Testis (tissue), 3 donors: ENCODE results near the gene INTS3. TPM values are rescaled to one million over a fixed set of nuclear protein-coding genes. Genes with fewer than 3 reads are reported as not detected.

Experiments used
- DNase-seq: peaks from one replicate; pipeline ENCODE4 v3.0.0-alpha.2; 2019
- H3K27ac ChIP-seq, 2 donors: fragments of 200-600 bp; sonication (generic); one replicate each; pipeline ENCODE4 v1.5.1; 2019
- H3K27me3 ChIP-seq: fragments of 200-600 bp; sonication (generic); one replicate; pipeline ENCODE4 v1.5.1; 2019
- H3K36me3 ChIP-seq: fragments of 200-600 bp; sonication (generic); one replicate; pipeline ENCODE4 v1.5.1; 2017; ENCODE audit warnings: low read depth; ENCODE audit errors: missing control alignments
- H3K4me1 ChIP-seq: fragments of 200-600 bp; sonication (generic); one replicate; pipeline ENCODE4 v1.5.1; 2019
- H3K4me3 ChIP-seq, 2 donors: fragments of 200-600 bp; sonication (generic); one replicate each; pipeline ENCODE4 v1.5.1; 2017 to 2019
- H3K9me3 ChIP-seq: fragments of 200-600 bp; sonication (generic); one replicate; pipeline ENCODE4 v1.5.1; 2017
- POLR2A ChIP-seq: fragments of 450-650 bp; IDR thresholded peaks from one replicate; pipeline ENCODE4 v1.6.1; 2017; ENCODE audit warnings: antibody characterized with exemption, mild to moderate bottlenecking, moderate library complexity
- WGBS, 2 donors: methylation state at CpG; one replicate each; pipeline ENCODE4 v1.1.5; 2018; 5-methylcytosine and 5-hydroxymethylcytosine counted together
- intact Hi-C: fragments of 100-400 bp; cut with DNase I; formaldehyde crosslinking; loops from one replicate; pipeline ENCODE4 v1.15.1; 2023; ENCODE audit warnings: low total_unique reads
- polyA plus RNA-seq: library from polyadenylated mRNA; stranded (reverse); fragments of 350-450 nt; fragmentation: Illumina TruSeq; extraction: RNeasy Lipid Tissue Mini Kit (QIAGEN cat#74804); gene quantifications from one replicate; pipeline ENCODE4 v1.2.3, GENCODE V29; 2014; ENCODE audit warnings: low read depth, low replicate concordance; ENCODE audit not compliant: insufficient read depth
- total RNA-seq, 2 donors: library from RNA; depleted of rRNA; stranded (reverse); fragments of >200 nt; gene quantifications; one replicate each; pipeline ENCODE4 v1.2.3, GENCODE V29; 2016
- TF ChIP-seq, protein P1 (sequence below), 3 experiments: fragments of 450-650 bp in 2 of 3; fragments of 200-600 bp in 1 of 3; sonication (generic) in 1 of 3; IDR thresholded peaks; one replicate each; pipeline ENCODE4 v1.5.1; 2016 to 2019; ENCODE audit warnings: antibody characterized with exemption in 3 of 3, mild to moderate bottlenecking in 2 of 3, moderate library complexity in 1 of 3

INTS3 gene
- total and polyA plus RNA-seq, 3 donors from 2014 or later, result 66.1 to 121 (median 113) TPM

DNA sequence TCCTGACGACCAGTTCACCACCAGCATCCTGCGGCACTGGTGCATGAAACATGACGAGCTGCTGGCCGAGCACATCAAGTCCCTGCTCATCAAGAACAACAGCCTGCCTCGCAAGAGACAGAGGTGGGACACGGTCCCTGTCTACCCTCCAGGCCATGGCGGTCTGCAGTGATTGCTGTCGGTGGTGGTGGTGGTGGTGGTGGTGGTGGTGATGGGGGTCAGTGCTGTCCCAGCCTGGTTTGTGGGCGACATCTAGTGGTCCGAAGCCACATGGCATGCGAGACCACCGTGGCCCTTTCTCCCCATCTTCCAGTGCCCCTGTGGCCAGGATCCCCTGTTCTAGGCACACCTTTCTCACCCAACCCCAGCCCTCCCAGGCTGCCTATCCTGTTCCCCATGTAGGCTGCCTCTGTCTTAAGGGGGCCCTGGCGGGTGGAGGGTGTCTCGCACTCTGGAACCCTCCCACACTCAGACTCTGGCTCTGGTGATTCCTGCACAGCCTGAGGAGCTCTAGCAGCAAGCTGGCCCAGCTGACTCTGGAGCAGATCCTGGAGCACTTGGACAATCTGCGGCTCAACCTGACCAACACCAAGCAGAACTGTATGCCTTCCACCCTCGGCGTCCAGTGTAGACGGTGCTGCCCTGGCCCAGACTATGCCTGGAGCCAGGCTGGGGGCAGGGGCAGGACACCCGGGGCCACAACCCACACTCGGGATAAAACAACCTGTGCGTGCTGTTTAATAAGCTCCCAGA lies 44.2 kb downstream of the INTS3 start:
- H3K4me3 ChIP-seq, result no peak overlapping the region
- intact Hi-C loops, result loop anchor here (5.0 kb wide), 1 partner anchor 95 kb away; the partner anchor contains the start of gene NPR1
- H3K27me3 ChIP-seq, result no peaks in the 10 kb centered on the region
- TF ChIP-seq POLR2A, result no peak
- TF ChIP-seq, protein P1, sequence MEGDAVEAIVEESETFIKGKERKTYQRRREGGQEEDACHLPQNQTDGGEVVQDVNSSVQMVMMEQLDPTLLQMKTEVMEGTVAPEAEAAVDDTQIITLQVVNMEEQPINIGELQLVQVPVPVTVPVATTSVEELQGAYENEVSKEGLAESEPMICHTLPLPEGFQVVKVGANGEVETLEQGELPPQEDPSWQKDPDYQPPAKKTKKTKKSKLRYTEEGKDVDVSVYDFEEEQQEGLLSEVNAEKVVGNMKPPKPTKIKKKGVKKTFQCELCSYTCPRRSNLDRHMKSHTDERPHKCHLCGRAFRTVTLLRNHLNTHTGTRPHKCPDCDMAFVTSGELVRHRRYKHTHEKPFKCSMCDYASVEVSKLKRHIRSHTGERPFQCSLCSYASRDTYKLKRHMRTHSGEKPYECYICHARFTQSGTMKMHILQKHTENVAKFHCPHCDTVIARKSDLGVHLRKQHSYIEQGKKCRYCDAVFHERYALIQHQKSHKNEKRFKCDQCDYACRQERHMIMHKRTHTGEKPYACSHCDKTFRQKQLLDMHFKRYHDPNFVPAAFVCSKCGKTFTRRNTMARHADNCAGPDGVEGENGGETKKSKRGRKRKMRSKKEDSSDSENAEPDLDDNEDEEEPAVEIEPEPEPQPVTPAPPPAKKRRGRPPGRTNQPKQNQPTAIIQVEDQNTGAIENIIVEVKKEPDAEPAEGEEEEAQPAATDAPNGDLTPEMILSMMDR (IDR thresholded peaks at IDR 0.05), result peak in 1 of 3 experiments; percentile 11
- WGBS, 2 donors, result 73 to 82% methylated on average over 12 to 20 of the region's 21 CpGs
- no peaks in the 10 kb centered on the region for H3K9me3 ChIP-seq
- H3K27ac ChIP-seq, result no peak overlapping the region
- H3K4me1 ChIP-seq, result peaks cover 21% of the 10 kb centered on the region
- no peaks in the 10 kb centered on the region for H3K36me3 ChIP-seq
- DNase-seq, result no peak

DNA sequence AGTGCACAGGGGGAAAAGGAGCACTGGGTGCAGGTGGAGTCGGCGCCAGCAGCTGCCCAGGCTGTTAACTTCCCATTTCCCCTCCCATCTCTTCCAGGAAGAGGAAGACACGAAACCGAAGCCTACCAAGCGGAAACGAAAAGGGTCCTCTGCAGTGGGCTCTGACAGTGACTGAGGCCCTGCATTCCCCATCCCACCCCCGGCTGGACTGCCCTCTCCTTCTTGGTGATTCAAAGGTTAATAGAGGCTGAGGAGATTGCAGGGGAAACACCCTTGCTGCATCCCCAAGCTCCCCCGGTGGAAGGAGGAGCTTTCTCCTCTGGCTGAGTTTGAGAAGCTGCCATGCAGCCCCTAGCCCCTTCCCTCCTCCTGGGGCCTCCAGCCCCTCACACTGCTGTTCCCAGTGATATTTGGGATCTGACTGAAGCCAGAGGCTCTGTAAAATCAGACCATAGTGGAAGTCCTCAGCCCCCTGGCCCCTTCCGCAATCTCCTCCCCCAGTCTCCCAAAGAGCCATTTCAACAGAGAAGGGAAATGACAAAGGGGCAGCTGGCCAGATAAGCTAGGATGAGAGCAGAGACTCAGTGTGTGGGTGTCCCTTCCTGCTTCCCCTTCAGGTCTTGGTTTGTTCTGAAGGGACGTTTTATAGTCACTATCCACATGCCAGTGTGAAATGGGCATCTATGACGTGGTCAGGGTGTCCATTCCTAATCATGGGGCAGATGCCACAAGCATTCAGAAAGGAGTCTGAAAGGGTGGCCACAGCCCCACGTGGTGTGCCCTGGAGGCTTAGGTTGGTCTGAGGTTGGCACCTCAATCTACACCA lies 45.5 kb downstream of the INTS3 start:
- no peak overlapping the region for H3K4me3 ChIP-seq
- peak overlapping the region in 1 of 2 donors; percentile 87 for H3K27ac ChIP-seq
- H3K9me3 ChIP-seq, result no peaks in the 10 kb centered on the region
- no peaks in the 10 kb centered on the region for H3K27me3 ChIP-seq
- DNase-seq, result no peak
- TF ChIP-seq, protein P1 (IDR thresholded peaks at IDR 0.05), result no peak
- no peak for TF ChIP-seq POLR2A
- intact Hi-C loops, result loop anchor here (5.0 kb wide), 1 partner anchor 96 kb away; the partner anchor contains the start of gene NPR1
- peaks cover 33% of the 10 kb centered on the region for H3K4me1 ChIP-seq
- WGBS, 2 donors, result 66 to 67% methylated on average over 12 of the region's 12 CpGs
- H3K36me3 ChIP-seq, result no peaks in the 10 kb centered on the region

DNA sequence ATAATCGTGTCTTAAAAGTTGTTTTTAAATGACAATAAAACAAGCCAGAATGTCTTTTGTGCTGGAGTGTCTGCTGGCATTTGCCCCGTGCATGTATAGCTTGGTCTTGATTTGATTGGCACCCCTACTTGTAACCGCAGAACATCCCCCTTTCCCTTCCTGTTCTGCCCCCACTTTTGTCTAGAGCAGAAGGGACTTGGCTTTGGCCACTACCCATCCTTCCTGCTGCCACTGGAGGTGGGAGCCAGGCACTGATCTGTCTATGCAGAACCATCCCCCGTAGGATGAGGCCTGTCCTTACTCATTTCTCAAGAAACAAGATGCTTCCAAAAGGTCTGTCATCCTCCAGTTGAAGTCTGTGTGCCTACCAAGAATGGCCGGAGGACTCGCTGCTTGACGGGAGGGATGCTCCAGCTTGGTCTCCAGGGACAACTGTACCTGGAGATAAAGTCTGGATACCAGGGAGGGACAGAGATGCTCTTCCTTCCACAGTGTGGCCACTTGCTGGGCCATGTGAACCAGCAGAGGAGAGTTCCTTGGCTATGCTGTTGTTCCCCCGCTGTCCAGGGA lies 46.3 kb downstream of the INTS3 start:
- no peaks in the 10 kb centered on the region for H3K36me3 ChIP-seq
- H3K4me3 ChIP-seq, result no peak overlapping the region
- H3K27ac ChIP-seq, result peak overlapping the region; percentile 61 to 87
- no peak for TF ChIP-seq POLR2A
- TF ChIP-seq, protein P1 (IDR thresholded peaks at IDR 0.05), result no peak
- H3K27me3 ChIP-seq, result no peaks in the 10 kb centered on the region
- WGBS, 2 donors, result 57 to 62% methylated on average over 8 of the region's 8 CpGs
- intact Hi-C loops, result loop anchor here (5.0 kb wide), 1 partner anchor 97 kb away; the partner anchor contains the start of gene NPR1
- no peaks in the 10 kb centered on the region for H3K9me3 ChIP-seq
- DNase-seq, result no peak
- H3K4me1 ChIP-seq, result peaks cover 33% of the 10 kb centered on the region

DNA sequence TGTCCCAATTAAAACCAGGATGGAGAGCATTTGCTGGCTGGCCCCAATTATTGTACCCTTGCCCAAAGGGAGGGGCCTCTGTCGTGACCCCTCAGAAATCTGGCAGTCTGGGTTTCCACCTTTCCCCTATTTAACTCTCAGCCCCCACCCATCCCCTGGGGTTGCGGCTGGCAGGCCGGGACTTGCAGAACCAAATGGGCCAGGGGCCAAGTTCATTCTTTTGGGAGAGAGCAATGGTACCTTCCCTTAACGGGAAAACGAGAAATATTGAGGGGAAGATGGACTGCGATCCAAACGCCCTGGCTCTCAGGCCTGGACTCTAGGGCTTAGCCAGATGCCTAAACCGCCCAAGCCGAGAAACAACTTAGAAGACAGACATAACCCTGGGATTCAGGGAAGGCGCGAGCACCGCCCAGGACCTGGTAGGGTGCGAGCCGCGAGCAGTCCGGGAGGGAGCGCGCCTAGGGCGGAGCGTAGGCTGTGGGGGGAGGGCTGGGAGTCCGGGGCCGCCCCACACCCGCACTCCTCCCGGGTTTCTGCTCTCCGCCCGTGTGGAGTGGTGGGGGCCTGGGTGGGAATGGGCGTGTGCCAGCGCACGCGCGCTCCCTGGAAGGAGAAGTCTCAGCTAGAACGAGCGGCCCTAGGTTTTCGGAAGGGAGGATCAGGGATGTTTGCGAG lies 47.1 kb downstream of the INTS3 start, which contains the start of gene SLC27A3:
Gene SLC27A3 (plus strand): TSS at position 628 of the 678 bp plus-strand sequence. CDS start 91 bp downstream, outside the sequence.
- WGBS, 2 donors, result 0 to 1% methylated on average over 22 to 35 of the region's 35 CpGs
- H3K4me1 ChIP-seq, result peaks cover 36% of the 10 kb centered on the region
- peak within 1 kb of the TSS; percentile 55 to 68 for H3K4me3 ChIP-seq
- DNase-seq, result peak; percentile 84
- no peaks in the 10 kb centered on the region for H3K27me3 ChIP-seq
- no peaks in the 10 kb centered on the region for H3K36me3 ChIP-seq
- no peak for TF ChIP-seq POLR2A
- TF ChIP-seq, protein P1 (IDR thresholded peaks at IDR 0.05), result no peak
- intact Hi-C loops, result loop anchor here (5.0 kb wide), 1 partner anchor 98 kb away; the partner anchor contains the start of gene NPR1
- H3K27ac ChIP-seq, result peak within 1 kb of the TSS; percentile 61 to 87
- H3K9me3 ChIP-seq, result no peaks in the 10 kb centered on the region
